ENCODE measurements around the gene RHEBL1. TPM values are rescaled to one million over a fixed set of nuclear protein-coding genes. Genes with fewer than 3 reads are reported as not detected.

RHEBL1 gene
- total RNA-seq, 1 donor from 2014 or later, result 0.53 TPM

GRCh38 chr12:49030119-49030518, 39.7 kb downstream of the RHEBL1 start:
- no peak overlapping the region for H3K4me3 ChIP-seq (ENCODE audit: low read depth, low read length)
- DNase-seq (ENCODE audit: low read depth), result no peak
- no peak for FAIRE-seq
- TF ChIP-seq CTCF (IDR thresholded peaks at IDR 0.05; ENCODE audit: insufficient read depth, low read length, severe bottlenecking), result no peak
- H3K36me3 ChIP-seq (ENCODE audit: control insufficient read depth, insufficient read depth, low read length), result peaks cover 58% of the 10 kb centered on the region
- H3K27me3 ChIP-seq (ENCODE audit: control insufficient read depth, insufficient read depth, low read length), result no peaks in the 10 kb centered on the region

GRCh38 chr12:49028666-49029275, 41.0 kb downstream of the RHEBL1 start:
- peaks cover 57% of the 10 kb centered on the region for H3K36me3 ChIP-seq (ENCODE audit: control insufficient read depth, insufficient read depth, low read length)
- FAIRE-seq (no peak), DNase-seq (ENCODE audit: low read depth) (no peak)
- no peaks in the 10 kb centered on the region for H3K27me3 ChIP-seq (ENCODE audit: control insufficient read depth, insufficient read depth, low read length)
- TF ChIP-seq CTCF (IDR thresholded peaks at IDR 0.05; ENCODE audit: insufficient read depth, low read length, severe bottlenecking), result no peak
- H3K4me3 ChIP-seq (ENCODE audit: low read depth, low read length), result no peak overlapping the region

- no peaks in the 10 kb centered on the region for H3K27me3 ChIP-seq (ENCODE audit: control insufficient read depth, insufficient read depth, low read length)
- no peak for TF ChIP-seq CTCF (IDR thresholded peaks at IDR 0.05; ENCODE audit: insufficient read depth, low read length, severe bottlenecking)
- DNase-seq (ENCODE audit: low read depth), result no peak
- H3K4me3 ChIP-seq (ENCODE audit: low read depth, low read length), result no peak overlapping the region
- peaks cover 53% of the 10 kb centered on the region for H3K36me3 ChIP-seq (ENCODE audit: control insufficient read depth, insufficient read depth, low read length)
- FAIRE-seq, result no peak
Observed at GRCh38 chr12:49027846-49028555, 41.8 kb downstream of the RHEBL1 start.

- Histone ChIP-seq H3K27me3 (ENCODE audit: control insufficient read depth, insufficient read depth, low read length) (no peaks in the 10 kb centered on the region), H3K36me3 (ENCODE audit: control insufficient read depth, insufficient read depth, low read length) (peaks cover 50% of the 10 kb centered on the region), H3K4me3 (ENCODE audit: low read depth, low read length) (no peak overlapping the region)
- DNase-seq (ENCODE audit: low read depth), result no peak
- TF ChIP-seq CTCF (IDR thresholded peaks at IDR 0.05; ENCODE audit: insufficient read depth, low read length, severe bottlenecking), result no peak
- FAIRE-seq, result no peak
Observed at GRCh38 chr12:49026678-49027480, 42.9 kb downstream of the RHEBL1 start.

GRCh38 chr12:49026101-49026500, 43.7 kb downstream of the RHEBL1 start:
- no peaks in the 10 kb centered on the region for H3K27me3 ChIP-seq (ENCODE audit: control insufficient read depth, insufficient read depth, low read length)
- TF ChIP-seq CTCF (IDR thresholded peaks at IDR 0.05; ENCODE audit: insufficient read depth, low read length, severe bottlenecking), result no peak
- DNase-seq (ENCODE audit: low read depth) (no peak), FAIRE-seq (no peak)
- H3K36me3 ChIP-seq (ENCODE audit: control insufficient read depth, insufficient read depth, low read length), result peaks cover 50% of the 10 kb centered on the region
- H3K4me3 ChIP-seq (ENCODE audit: low read depth, low read length), result no peak overlapping the region
